Fibroblast of mammary gland (primary cell): ENCODE results near the gene NDFIP2.

Source experiments
- DNase-seq: peaks from one replicate; pipeline ENCODE4 v3.0.0-alpha.2; 2010; ENCODE audit warnings: low read depth
- H3K4me3 ChIP-seq: 2 replicates; pipeline ENCODE4 v1.5.1; 2011; ENCODE audit warnings: low read depth, mild to moderate bottlenecking, low read length, moderate library complexity; ENCODE audit not compliant: control insufficient read depth
- CTCF ChIP-seq: conservative IDR thresholded peaks from 2 replicates; pipeline ENCODE4 v1.5.1; 2011; ENCODE audit warnings: low read depth, low read length, inconsistent platforms; ENCODE audit not compliant: control insufficient read depth, insufficient read depth

Gene NDFIP2

GRCh38 chr13:79479882-79480281 is 1.1 kb upstream of the NDFIP2 start:
- H3K4me3 ChIP-seq: no peak overlapping the region
- no peak for TF ChIP-seq CTCF
- DNase-seq: no peak

GRCh38 chr13:79481685-79482052 is 714 bp downstream of the NDFIP2 start:
- DNase-seq: peak; percentile 9
- TF ChIP-seq CTCF: no peak
- peak overlapping the region; percentile 88 for H3K4me3 ChIP-seq

GRCh38 chr13:79482281-79482970 is 1.5 kb downstream of the NDFIP2 start:
- H3K4me3 ChIP-seq: peak overlapping the region; percentile 88
- TF ChIP-seq CTCF: no peak
- DNase-seq: no peak

GRCh38 chr13:79483086-79483706 is 2.2 kb downstream of the NDFIP2 start:
- no peak for TF ChIP-seq CTCF
- no peak overlapping the region for H3K4me3 ChIP-seq
- DNase-seq: peak; percentile 32

GRCh38 chr13:79485014-79485811 is 4.3 kb downstream of the NDFIP2 start:
- H3K4me3 ChIP-seq: no peak overlapping the region
- peak; percentile 81 for DNase-seq
- TF ChIP-seq CTCF: no peak

GRCh38 chr13:79486433-79487188 is 5.7 kb downstream of the NDFIP2 start:
- no peak for TF ChIP-seq CTCF
- H3K4me3 ChIP-seq: no peak overlapping the region
- DNase-seq: no peak
